Uterus (tissue), 2 donors: ENCODE results near the gene HES7.

ENCODE experiments used
- CTCF ChIP-seq, 4 experiments: fragments of 200-600 bp in 2 of 4; fragments of 450-650 bp in 2 of 4; sonication (generic) in 2 of 4; IDR thresholded peaks; one replicate each; pipeline ENCODE4 v1.5.1; 2016 to 2019; ENCODE audit warnings: antibody characterized with exemption in 4 of 4, mild to moderate bottlenecking in 2 of 4, moderate library complexity in 1 of 4
- POLR2A ChIP-seq, 2 donors: fragments of 450-650 bp; IDR thresholded peaks; one replicate each; pipeline ENCODE4 v1.6.1; 2016; ENCODE audit warnings: antibody characterized with exemption in 2 of 2, mild to moderate bottlenecking in 1 of 2, moderate library complexity in 1 of 2

GRCh38 chr17:8143581-8144400, 19.9 kb upstream of the HES7 start:
- TF ChIP-seq CTCF (IDR thresholded peaks at IDR 0.05): no peak
- no peak for TF ChIP-seq POLR2A (IDR thresholded peaks at IDR 0.05)
